ENCODE results near the gene APBB1. TPM values are rescaled to one million over a fixed set of nuclear protein-coding genes. Genes with fewer than 3 reads are reported as not detected.

Gene APBB1
- total RNA-seq: 95.8 TPM
- 100 to 1,000 TPM in 3 of 4 donors, 10 to 100 TPM in 1; 89.0 to 134 (median 121) TPM for polyA plus RNA-seq

DNA sequence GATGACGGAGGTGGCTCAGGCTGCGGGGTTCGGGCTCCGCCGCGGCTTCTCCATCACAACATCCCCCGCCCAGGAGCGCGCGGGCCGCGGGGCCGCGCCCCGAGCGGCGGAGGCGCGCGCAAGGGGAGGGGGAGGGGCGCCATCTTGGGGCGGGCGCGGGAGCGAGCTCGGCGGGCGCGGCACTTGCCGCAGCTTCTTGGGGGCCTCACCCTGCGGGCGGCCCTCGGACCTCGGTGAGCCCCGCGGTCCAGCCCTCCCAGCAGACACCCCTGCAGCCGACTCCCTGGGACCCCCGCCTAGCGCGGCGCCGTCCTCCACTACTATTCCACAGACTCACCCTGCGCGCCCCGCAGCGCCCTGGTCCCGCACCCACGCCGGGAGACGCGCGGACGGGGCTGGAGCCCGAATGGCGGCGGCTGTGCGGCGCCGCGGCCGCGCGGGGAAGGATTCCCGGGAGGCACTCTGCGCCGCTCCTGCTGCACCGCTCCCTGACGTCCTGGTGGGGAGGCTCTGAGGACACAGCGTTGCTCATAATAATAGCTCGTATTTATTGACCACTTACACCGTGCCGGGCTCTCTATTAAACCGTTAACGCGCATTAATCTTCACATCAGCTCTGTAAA lies at the start of gene APBB1:
Gene APBB1 (minus strand): TSS at position 86 of the 623 bp plus-strand sequence. CDS start 7,747 bp downstream, outside the sequence.
- Mint-ChIP-seq H3K36me3 (peaks cover 4% of the 10 kb centered on the region), H3K4me1 (peaks cover 0 to 10% (median 4%) of the 10 kb centered on the region in 4 donors), H3K27me3 (peaks cover 18% of the 10 kb centered on the region), H3K27ac (peak within 1 kb of the TSS; percentile 66 to 89 (median 87)), H3K4me3 (peak within 1 kb of the TSS; percentile 89 to 90 (median 90)), H3K9me3 (peaks cover 0 to 4% (median 0%) of the 10 kb centered on the region in 7 donors)
- Histone ChIP-seq H3K36me3 (ENCODE audit: control insufficient read depth, insufficient read depth, low read length) (no peaks in the 10 kb centered on the region), H3K27me3 (ENCODE audit: control insufficient read depth, insufficient read depth, low read length) (peaks cover 15% of the 10 kb centered on the region), H3K4me3 (ENCODE audit: low read depth, low read length) (peak within 1 kb of the TSS; percentile 87), H3K27ac (ENCODE audit: insufficient read depth, low read length, poor library complexity, severe bottlenecking) (peak within 1 kb of the TSS; percentile 81), H3K4me1 (ENCODE audit: control insufficient read depth, insufficient read depth, low read length, poor library complexity, severe bottlenecking) (peaks cover 43% of the 10 kb centered on the region), H3K9me3 (ENCODE audit: control insufficient read depth in 2 of 2, low read length in 2 of 2) (no peaks in the 10 kb centered on the region)
- peak; percentile 77 to 78 for ATAC-seq (ENCODE audit: low read depth in 2 of 2)
- DNase-seq: peak; percentile 61 to 79 (median 78)

DNA sequence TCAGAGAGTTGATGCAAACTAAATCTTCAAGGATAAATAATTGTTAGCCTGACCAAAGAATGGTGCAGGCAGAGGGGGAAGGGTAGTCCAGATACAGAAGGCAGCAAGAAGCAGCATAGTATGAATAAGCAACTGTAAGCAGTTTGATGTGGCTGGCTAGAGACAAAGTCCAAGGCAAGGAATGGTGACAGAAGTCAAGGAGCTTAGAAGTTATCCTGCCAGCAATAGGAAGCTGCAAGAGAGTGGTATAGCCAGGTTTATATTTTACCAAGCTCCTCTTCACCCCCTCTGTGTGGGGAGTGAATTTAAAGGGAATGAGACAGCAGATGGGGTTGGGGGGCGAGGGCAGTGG lies 40.2 kb upstream of the APBB1 start:
- Histone ChIP-seq H3K4me3 (ENCODE audit: low read depth, low read length) (no peak overlapping the region), H3K27me3 (ENCODE audit: control insufficient read depth, insufficient read depth, low read length) (no peaks in the 10 kb centered on the region), H3K9me3 (ENCODE audit: control insufficient read depth in 2 of 2, low read length in 2 of 2) (no peaks in the 10 kb centered on the region), H3K4me1 (ENCODE audit: control insufficient read depth, insufficient read depth, low read length, poor library complexity, severe bottlenecking) (no peaks in the 10 kb centered on the region), H3K36me3 (ENCODE audit: control insufficient read depth, insufficient read depth, low read length) (peaks cover 33% of the 10 kb centered on the region), H3K27ac (ENCODE audit: insufficient read depth, low read length, poor library complexity, severe bottlenecking) (no peak overlapping the region)
- Mint-ChIP-seq H3K36me3 (peaks cover 33% of the 10 kb centered on the region), H3K27ac (no peak overlapping the region), H3K4me3 (no peak overlapping the region), H3K27me3 (no peaks in the 10 kb centered on the region), H3K9me3 (no peaks in the 10 kb centered on the region), H3K4me1 (peaks cover 0 to 2% (median 0%) of the 10 kb centered on the region in 4 donors)
- no peak for ATAC-seq (ENCODE audit: low read depth in 2 of 2)
- no peak for DNase-seq

DNA sequence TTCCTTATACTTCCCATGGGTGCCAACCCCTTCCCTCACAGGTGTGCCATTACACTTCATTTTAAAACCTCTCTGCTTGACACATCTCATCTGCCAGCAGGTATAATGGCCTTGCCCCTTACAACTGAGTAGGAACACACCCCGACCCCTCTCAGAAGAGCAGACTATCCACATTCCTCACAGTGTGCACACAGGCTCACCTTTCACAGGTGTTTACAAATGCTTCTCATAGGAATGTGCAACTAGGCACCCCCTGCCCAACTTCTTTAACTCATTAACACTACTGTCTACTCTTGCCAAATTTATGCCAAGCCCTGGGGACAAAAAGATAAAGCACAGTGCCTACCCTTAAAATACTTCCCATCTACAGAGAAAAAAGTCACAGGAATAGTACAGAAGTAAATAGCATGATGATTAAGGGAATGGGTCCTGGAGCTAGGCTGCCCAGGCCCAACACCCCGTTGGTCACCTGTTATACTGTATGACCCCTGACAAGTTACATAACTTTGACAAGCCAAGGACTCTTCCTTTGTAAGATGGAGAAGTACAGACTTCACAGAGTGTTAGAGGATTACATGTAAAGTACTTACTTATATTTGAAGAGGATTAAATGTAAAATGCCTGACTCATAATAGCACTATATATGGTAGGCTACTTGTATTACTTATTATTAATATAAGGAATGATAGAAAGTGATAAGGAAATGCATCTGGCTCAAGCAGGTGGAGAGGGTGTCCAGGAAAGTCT lies 39.6 kb upstream of the APBB1 start:
- no peaks in the 10 kb centered on the region for H3K4me1 Mint-ChIP-seq
- no peak for ATAC-seq (ENCODE audit: low read depth in 2 of 2)

DNA sequence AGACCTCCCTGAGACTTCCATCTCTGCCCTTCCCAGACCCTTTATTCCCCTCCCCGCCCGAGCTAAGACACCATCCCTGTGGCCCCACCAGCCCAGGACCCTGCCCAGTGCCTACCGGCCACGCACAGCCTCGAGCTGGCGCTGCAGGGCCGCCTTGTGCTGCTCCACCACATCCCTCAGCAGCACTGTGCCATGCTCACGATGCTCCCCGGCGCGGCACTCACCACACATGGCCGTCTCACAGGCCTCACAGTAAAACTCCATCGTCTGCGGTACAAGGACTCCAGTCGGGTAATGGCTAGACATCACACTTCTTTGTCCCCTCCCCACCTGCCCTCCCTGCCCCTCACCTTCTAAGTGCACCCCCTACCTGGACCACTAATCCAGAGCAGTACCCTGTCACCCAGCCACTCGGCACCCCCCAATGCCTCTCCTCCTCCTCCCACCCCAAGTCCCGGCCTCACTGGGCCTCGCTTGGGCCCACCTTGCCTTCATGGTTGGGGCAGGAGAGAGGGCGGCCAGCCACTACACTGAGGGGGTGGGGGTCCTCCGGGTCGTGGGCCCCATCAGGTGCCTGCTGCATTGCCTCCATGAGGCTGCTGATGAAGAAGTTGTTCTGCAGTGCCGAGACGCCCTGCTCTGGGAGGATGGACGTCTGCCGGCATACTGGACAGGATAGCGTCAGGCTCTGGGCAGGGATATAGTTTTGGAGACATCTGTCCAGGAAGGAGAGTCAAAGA lies 38.9 kb upstream of the APBB1 start:
- Histone ChIP-seq H3K4me3 (ENCODE audit: low read depth, low read length) (no peak overlapping the region), H3K27ac (ENCODE audit: insufficient read depth, low read length, poor library complexity, severe bottlenecking) (no peak overlapping the region), H3K9me3 (ENCODE audit: control insufficient read depth in 2 of 2, low read length in 2 of 2) (no peaks in the 10 kb centered on the region), H3K36me3 (ENCODE audit: control insufficient read depth, insufficient read depth, low read length) (peaks cover 28% of the 10 kb centered on the region), H3K27me3 (ENCODE audit: control insufficient read depth, insufficient read depth, low read length) (no peaks in the 10 kb centered on the region), H3K4me1 (ENCODE audit: control insufficient read depth, insufficient read depth, low read length, poor library complexity, severe bottlenecking) (no peaks in the 10 kb centered on the region)
- ATAC-seq (ENCODE audit: low read depth in 2 of 2): no peak
- H3K4me1 Mint-ChIP-seq: no peaks in the 10 kb centered on the region
- H3K36me3 Mint-ChIP-seq: peaks cover 36% of the 10 kb centered on the region
- no peaks in the 10 kb centered on the region for H3K27me3 Mint-ChIP-seq
- no peak overlapping the region for H3K27ac Mint-ChIP-seq
- DNase-seq: no peak
- no peaks in the 10 kb centered on the region for H3K9me3 Mint-ChIP-seq
- no peak overlapping the region for H3K4me3 Mint-ChIP-seq

More for the DNA sequence above, 39.6 kb upstream of the APBB1 start:
- Mint-ChIP-seq H3K36me3 (peaks cover 32% of the 10 kb centered on the region), H3K4me3 (no peak overlapping the region), H3K27ac (no peak overlapping the region), H3K9me3 (no peaks in the 10 kb centered on the region), H3K27me3 (no peaks in the 10 kb centered on the region)
- H3K36me3 ChIP-seq (ENCODE audit: control insufficient read depth, insufficient read depth, low read length): peaks cover 29% of the 10 kb centered on the region
- H3K9me3 ChIP-seq (ENCODE audit: control insufficient read depth in 2 of 2, low read length in 2 of 2): no peaks in the 10 kb centered on the region
- H3K4me1 ChIP-seq (ENCODE audit: control insufficient read depth, insufficient read depth, low read length, poor library complexity, severe bottlenecking): no peaks in the 10 kb centered on the region
- no peaks in the 10 kb centered on the region for H3K27me3 ChIP-seq (ENCODE audit: control insufficient read depth, insufficient read depth, low read length)
- DNase-seq: no peak
- no peak overlapping the region for H3K27ac ChIP-seq (ENCODE audit: insufficient read depth, low read length, poor library complexity, severe bottlenecking)
- no peak overlapping the region for H3K4me3 ChIP-seq (ENCODE audit: low read depth, low read length)

DNA sequence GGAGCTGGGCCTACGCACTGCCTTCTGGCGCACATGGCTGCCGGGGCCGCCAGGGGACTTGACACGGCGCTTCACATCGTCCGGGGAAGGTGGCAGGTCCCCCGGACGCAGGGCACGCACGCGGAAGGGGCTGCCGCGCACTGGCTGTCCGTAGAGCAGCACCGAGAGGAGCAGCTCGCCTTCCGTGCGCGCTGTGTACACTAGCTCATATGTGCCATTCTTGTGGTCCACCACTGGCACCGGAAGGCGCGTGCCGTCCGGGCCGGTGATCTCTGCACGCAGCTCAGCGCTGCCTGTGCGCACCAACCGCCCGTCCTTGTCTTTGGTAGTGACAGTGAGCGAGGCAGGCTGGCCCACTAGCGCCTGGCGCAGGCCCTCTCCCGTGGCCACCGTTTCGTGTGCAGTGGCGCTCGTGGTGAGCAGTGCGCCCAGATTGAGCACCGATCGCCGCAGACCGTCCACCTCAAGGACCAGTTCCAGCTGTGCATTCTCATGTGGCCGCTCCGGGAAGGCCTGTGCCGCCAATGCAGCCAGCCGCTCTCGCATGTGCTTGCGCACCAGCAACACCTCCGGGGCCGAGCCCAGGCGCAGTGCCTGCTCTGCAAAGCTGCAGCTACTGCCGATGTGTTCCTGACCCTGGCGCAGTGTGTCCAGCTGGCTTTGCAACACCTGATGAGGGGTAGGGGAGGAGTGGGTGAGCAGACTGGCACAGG lies 37.6 kb upstream of the APBB1 start:
- Histone ChIP-seq H3K4me1 (ENCODE audit: control insufficient read depth, insufficient read depth, low read length, poor library complexity, severe bottlenecking) (no peaks in the 10 kb centered on the region), H3K27me3 (ENCODE audit: control insufficient read depth, insufficient read depth, low read length) (no peaks in the 10 kb centered on the region), H3K36me3 (ENCODE audit: control insufficient read depth, insufficient read depth, low read length) (peaks cover 28% of the 10 kb centered on the region), H3K4me3 (ENCODE audit: low read depth, low read length) (no peak overlapping the region), H3K27ac (ENCODE audit: insufficient read depth, low read length, poor library complexity, severe bottlenecking) (no peak overlapping the region), H3K9me3 (ENCODE audit: control insufficient read depth in 2 of 2, low read length in 2 of 2) (no peaks in the 10 kb centered on the region)
- Mint-ChIP-seq H3K27me3 (no peaks in the 10 kb centered on the region), H3K4me1 (no peaks in the 10 kb centered on the region), H3K9me3 (no peaks in the 10 kb centered on the region), H3K36me3 (peaks cover 34% of the 10 kb centered on the region), H3K27ac (no peak overlapping the region), H3K4me3 (no peak overlapping the region)
- ATAC-seq (ENCODE audit: low read depth in 2 of 2) (no peak), DNase-seq (no peak)

DNA sequence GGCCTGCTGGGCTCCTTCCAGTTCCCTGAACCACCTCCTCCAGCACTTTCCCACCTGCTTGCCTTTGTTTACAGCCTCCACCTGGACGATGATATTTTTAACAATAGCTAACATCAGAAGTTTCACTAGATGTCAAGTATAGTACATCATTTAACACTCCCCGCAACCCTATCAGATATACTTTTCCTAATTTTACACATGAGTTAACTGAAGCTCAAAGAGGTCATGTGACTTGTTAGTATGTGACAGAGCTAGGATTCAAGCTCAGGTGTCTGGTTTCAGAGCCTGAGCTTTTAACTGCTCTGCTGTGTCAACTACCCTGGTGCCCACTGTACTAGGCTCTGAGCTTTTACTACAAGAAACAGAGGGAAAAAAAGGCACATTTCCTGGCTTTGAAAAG lies 36.2 kb upstream of the APBB1 start:
- peaks cover 37% of the 10 kb centered on the region for H3K36me3 ChIP-seq (ENCODE audit: control insufficient read depth, insufficient read depth, low read length)
- H3K4me3 ChIP-seq (ENCODE audit: low read depth, low read length): no peak overlapping the region
- H3K9me3 ChIP-seq (ENCODE audit: control insufficient read depth in 2 of 2, low read length in 2 of 2): no peaks in the 10 kb centered on the region
- H3K4me1 ChIP-seq (ENCODE audit: control insufficient read depth, insufficient read depth, low read length, poor library complexity, severe bottlenecking): no peaks in the 10 kb centered on the region
- no peak overlapping the region for H3K27ac ChIP-seq (ENCODE audit: insufficient read depth, low read length, poor library complexity, severe bottlenecking)
- Mint-ChIP-seq H3K9me3 (no peaks in the 10 kb centered on the region), H3K27ac (no peak overlapping the region), H3K4me3 (no peak overlapping the region), H3K36me3 (peaks cover 30% of the 10 kb centered on the region), H3K27me3 (no peaks in the 10 kb centered on the region), H3K4me1 (no peaks in the 10 kb centered on the region)
- DNase-seq (no peak), ATAC-seq (ENCODE audit: low read depth in 2 of 2) (no peak)
- H3K27me3 ChIP-seq (ENCODE audit: control insufficient read depth, insufficient read depth, low read length): no peaks in the 10 kb centered on the region

DNA sequence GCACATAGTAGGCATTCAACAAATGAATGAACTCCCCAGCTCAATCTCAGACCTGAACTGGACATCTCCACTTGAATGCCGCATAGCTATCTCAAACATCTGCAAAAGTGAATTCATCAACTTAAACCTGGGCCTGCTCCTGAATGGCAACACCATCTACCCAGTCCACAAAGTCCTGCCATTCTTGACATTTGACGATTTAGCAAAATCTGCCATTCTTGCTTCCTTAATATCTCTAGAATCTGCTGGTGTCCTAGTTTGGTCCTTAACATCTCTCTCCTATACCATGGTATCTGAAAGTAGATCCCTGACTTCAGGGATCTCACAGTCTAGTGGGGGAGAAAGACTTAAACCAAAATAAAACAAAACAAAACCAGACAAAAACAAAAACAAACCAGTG lies 34.3 kb upstream of the APBB1 start:
- Mint-ChIP-seq H3K27me3 (no peaks in the 10 kb centered on the region), H3K4me3 (peak overlapping the region in 1 of 4 donors; percentile 32), H3K9me3 (no peaks in the 10 kb centered on the region), H3K27ac (no peak overlapping the region), H3K4me1 (no peaks in the 10 kb centered on the region), H3K36me3 (peaks cover 24% of the 10 kb centered on the region)
- ATAC-seq (ENCODE audit: low read depth in 2 of 2): no peak
- Histone ChIP-seq H3K36me3 (ENCODE audit: control insufficient read depth, insufficient read depth, low read length) (peaks cover 45% of the 10 kb centered on the region), H3K9me3 (ENCODE audit: control insufficient read depth in 2 of 2, low read length in 2 of 2) (no peaks in the 10 kb centered on the region), H3K4me1 (ENCODE audit: control insufficient read depth, insufficient read depth, low read length, poor library complexity, severe bottlenecking) (no peaks in the 10 kb centered on the region), H3K27ac (ENCODE audit: insufficient read depth, low read length, poor library complexity, severe bottlenecking) (no peak overlapping the region), H3K27me3 (ENCODE audit: control insufficient read depth, insufficient read depth, low read length) (no peaks in the 10 kb centered on the region), H3K4me3 (ENCODE audit: low read depth, low read length) (no peak overlapping the region)
- no peak for DNase-seq
